ENCODE measurements around the gene SPCS3.

- TF ChIP-seq HDGF (IDR thresholded peaks at IDR 0.05; ENCODE audit: borderline replicate concordance) = no peak
- TF ChIP-seq FOXK2 (IDR thresholded peaks at IDR 0.05) = no peak
- no peak for TF ChIP-seq FOXA1 (IDR thresholded peaks at IDR 0.05)
- no peak for TF ChIP-seq BHLHE40 (IDR thresholded peaks at IDR 0.05; ENCODE audit: borderline replicate concordance)
- no peak for TF ChIP-seq ELF4 (IDR thresholded peaks at IDR 0.05)
- TF ChIP-seq TARDBP (IDR thresholded peaks at IDR 0.05) = no peak
- TF ChIP-seq SP1 (IDR thresholded peaks at IDR 0.05) = no peak
- no peak for TF ChIP-seq CTBP1 (IDR thresholded peaks at IDR 0.05; ENCODE audit: borderline replicate concordance)
- TF ChIP-seq PKNOX1 (IDR thresholded peaks at IDR 0.05) = no peak
- no peak for TF ChIP-seq FOXM1 (IDR thresholded peaks at IDR 0.05; ENCODE audit: borderline replicate concordance)
- TF ChIP-seq NFRKB (IDR thresholded peaks at IDR 0.05) = no peak
Observed at GRCh38 chr4:176277162-176277904, 42.4 kb upstream of the SPCS3 start.

Data from HEK293T (cell line).